NB4 (cell line): Measurements from ENCODE around the gene CERS2.

Experiments
- DNase-seq: peaks from one replicate; pipeline ENCODE4 v3.0.0; 2010; ENCODE audit warnings: low read depth
- H3K4me3 ChIP-seq: one replicate; pipeline ENCODE4 v1.5.1; 2011; ENCODE audit warnings: mild to moderate bottlenecking, low read depth, low read length, moderate library complexity
- CTCF ChIP-seq: IDR thresholded peaks from one replicate; pipeline ENCODE4 v1.5.1; 2012; ENCODE audit warnings: low read depth, low read length
- MAX ChIP-seq: IDR thresholded peaks from 2 replicates; pipeline ENCODE4 v1.6.1; 2011; ENCODE audit warnings: low read depth, low read length
- MYC ChIP-seq: IDR thresholded peaks from 2 replicates; pipeline ENCODE4 v1.6.1; 2011; ENCODE audit warnings: low read depth, low read length
- POLR2A ChIP-seq: IDR thresholded peaks from 2 replicates; pipeline ENCODE4 v1.6.1; 2011; ENCODE audit warnings: mild to moderate bottlenecking; ENCODE audit not compliant: insufficient read length; ENCODE audit errors: extremely low read depth

The CERS2 gene

GRCh38 chr1:150994248-150994647 is 19.6 kb upstream of the CERS2 start:
- DNase-seq = no peak
- TF ChIP-seq MYC (no peak), POLR2A (no peak), MAX (no peak), CTCF (no peak)
- H3K4me3 ChIP-seq = no peak overlapping the region

- TF ChIP-seq CTCF (no peak), MYC (no peak), POLR2A (no peak), MAX (no peak)
- DNase-seq = no peak
- H3K4me3 ChIP-seq = no peak overlapping the region
Observed at GRCh38 chr1:150992626-150993025, 18.0 kb upstream of the CERS2 start.

GRCh38 chr1:150987924-150988323 is 13.3 kb upstream of the CERS2 start:
- no peak for DNase-seq
- H3K4me3 ChIP-seq = no peak overlapping the region
- no peak for TF ChIP-seq MYC
- no peak for TF ChIP-seq MAX
- TF ChIP-seq CTCF = no peak
- no peak for TF ChIP-seq POLR2A

- TF ChIP-seq POLR2A = no peak
- TF ChIP-seq MYC = no peak
- H3K4me3 ChIP-seq = no peak overlapping the region
- DNase-seq = no peak
Observed at GRCh38 chr1:150985179-150985825, 10.7 kb upstream of the CERS2 start.

- H3K4me3 ChIP-seq = no peak within 1 kb of the TSS
- peak; percentile 63 for DNase-seq
Observed at GRCh38 chr1:150981805-150982712, 7.4 kb upstream of the CERS2 start, which contains the start of gene ANXA9. Gene ANXA9 (plus strand): TSS chr1:150982292. CDS start chr1:150983106, 814 bp downstream.

More at GRCh38 chr1:150981805-150982712, 7.4 kb upstream of the CERS2 start, which contains the start of gene ANXA9:
- no peak for TF ChIP-seq POLR2A
- no peak for TF ChIP-seq MYC
- no peak for TF ChIP-seq CTCF
- TF ChIP-seq MAX = peak; percentile 43; the same call in 1 of the 2 replicates
